Renal cortical epithelial cell (primary cell): ENCODE results near the gene KCNMA1. TPM values are rescaled to one million over a fixed set of nuclear protein-coding genes. Genes with fewer than 3 reads are reported as not detected.

Source experiments
- DNase-seq: peaks from one replicate; pipeline ENCODE4 v3.0.0-alpha.2; 2011; ENCODE audit warnings: low read depth
- total RNA-seq: library from RNA; depleted of rRNA; stranded (reverse); fragments of >200 nt; gene quantifications from 2 replicates; pipeline ENCODE4 v1.2.3, GENCODE V29; 2014

Gene KCNMA1
- total RNA-seq, 1 donor from 2014 or later, result 12.9 TPM

DNA sequence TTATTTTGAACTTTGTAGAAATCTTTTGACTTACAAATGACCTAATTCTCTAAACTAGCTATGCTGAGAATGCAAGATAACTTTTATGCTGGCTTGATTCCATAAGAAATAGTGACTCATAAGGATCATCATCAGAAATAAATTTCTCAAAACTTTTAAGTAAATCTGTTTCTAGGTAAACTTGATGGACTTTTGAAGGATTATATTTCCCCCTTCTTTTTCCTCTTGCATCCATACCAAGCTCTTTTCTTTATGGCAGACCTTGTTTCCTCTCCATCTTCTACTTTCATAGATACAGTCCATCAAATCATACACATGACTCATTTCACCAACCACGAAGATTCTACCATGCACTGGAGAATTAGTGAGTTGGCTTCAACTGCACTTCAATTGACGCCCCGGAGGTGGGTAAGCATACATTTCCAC lies 336.3 kb downstream of the KCNMA1 start:
- DNase-seq, result peak; percentile 40

DNA sequence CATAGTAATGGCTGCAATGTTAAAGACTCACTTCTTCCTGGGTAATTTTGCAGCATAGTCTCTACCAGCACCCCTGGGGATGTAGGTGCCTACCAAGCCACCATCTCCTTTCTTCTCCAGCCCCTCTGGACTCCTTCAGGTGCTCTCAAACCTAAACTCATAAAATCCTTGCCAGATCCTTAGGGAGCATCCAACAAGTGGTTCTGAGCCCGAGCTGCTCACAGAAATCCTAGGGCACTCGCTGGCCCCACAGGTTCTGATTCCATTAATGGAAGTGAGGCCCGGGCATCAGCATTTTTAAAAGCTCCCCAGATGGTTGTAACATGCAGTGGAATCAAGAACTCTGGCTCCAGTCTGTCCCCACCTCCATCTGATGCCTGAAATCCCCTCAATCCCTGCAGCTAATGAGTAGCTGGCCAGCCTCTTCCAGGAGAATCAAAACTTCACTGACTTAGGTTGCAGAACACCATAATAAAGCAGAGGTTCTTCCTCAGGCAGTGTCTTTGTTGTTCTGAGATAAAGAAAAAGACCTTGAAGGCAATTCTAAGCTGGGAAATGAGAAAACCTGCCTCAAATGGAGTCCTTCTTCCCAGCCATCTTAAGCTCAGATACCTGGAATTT lies 336.8 kb downstream of the KCNMA1 start:
- DNase-seq, result no peak

DNA sequence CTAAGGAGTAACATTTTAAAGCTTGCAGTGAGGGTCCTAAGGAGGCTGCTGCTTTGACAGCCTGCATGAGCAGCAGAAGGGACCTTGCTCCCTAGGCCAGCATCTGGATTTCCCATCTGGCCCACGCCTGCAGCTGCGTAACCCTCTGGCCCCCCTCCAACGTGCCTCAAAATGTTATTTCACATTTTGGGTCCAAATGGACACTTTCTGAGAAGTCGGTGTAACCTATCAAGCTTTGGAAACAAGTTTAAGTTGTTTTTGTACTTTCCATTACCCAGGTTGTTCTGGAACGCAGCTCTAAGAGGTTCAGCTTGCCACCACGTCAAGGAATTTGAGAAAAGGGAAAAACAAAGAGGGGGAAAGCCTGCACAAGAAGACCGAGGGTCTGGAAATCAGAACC lies 338.3 kb downstream of the KCNMA1 start:
- DNase-seq, result no peak

DNA sequence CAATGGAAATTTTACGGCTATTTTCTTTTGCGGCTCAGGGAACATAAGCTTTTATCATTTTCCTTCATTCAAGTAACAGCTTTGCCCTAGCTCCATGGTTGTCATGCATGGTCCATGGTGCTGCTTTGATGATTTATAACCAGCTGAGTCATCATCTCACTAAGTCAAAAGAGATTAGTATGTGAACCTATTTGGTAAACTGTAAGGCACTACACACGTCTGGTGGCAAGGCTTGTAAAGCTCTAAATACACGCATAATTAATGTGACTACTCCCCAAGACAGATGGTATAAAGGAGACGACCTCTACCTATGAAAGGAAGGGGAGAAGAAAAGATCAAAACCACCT lies 340.2 kb downstream of the KCNMA1 start:
- peak; percentile 64 for DNase-seq

DNA sequence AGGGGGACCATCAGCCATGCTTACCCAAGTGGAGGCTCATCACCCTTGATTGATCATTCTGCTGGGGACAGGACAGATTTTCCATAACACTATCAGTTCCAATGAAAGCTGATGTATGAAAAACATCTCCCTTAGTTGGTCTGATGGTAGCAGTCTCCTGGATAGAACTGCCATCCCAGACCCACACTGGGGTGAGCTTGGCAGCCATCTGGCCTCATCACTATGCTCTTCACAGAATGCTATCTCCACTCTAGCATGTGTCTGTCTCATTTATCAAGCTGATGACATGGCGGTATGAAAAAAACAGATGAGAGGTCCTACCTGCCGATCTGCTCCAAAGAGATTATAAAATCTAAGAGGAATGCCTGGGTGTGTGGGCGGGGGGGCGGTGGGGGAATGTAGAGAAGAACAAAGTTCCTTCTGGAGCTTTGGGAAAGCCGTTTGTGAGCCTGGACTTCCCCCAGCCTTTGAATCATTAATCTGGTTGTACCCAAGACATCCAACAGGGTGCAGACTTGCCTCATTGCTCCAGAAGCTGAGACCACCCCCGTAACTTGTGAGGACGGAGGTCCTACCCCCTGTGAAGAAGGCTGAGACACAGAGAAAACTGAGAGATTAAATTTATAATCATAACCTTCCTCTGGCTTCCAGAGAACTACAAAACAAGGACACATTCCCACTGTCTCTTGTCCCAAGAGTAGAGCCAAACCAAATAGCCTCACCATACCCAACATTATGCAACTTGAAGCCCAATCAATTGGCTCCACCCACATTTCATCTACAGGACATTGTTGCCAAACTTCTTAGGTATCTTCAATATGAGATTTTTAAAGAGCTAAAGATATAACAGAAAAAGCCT lies 340.8 kb downstream of the KCNMA1 start:
- no peak for DNase-seq

DNA sequence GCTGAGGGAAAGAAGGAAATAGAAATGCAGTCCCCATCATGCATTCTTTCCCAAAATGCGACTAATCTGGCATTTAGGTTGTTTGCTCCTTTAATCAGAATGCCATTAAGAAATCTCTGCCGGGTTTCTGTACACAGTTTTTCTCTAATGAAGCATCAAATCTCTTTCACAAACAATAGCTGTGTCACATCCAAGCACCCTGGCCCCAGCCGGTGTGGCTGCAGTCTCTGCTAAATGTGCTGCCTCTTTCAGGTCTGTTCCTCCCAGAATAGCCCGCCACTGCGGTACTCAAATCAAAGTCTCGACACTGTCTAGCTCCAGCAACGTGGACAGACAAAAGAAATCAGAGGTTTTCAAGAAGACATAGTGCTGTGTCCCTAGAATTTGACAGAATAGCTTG lies 343.8 kb downstream of the KCNMA1 start:
- no peak for DNase-seq

DNA sequence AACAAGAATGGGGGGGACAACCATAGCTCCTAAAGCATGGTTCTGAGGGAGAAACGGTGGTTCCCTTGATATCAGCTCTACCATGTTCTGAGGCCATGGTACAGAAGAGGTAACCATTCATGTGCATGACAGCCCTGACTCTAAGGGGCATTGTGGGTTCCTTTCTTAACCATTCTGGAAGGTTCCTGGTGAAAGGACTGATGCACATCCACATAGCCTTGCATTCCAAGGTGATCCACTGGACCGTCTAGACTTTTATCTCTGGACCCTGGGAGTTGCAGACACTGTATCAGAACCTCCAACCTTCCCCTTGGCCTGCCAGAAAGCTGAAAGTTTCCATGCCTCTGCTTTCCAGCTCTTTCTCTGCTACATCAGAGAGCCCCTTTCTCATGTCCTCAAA lies 344.3 kb downstream of the KCNMA1 start:
- DNase-seq, result no peak

DNA sequence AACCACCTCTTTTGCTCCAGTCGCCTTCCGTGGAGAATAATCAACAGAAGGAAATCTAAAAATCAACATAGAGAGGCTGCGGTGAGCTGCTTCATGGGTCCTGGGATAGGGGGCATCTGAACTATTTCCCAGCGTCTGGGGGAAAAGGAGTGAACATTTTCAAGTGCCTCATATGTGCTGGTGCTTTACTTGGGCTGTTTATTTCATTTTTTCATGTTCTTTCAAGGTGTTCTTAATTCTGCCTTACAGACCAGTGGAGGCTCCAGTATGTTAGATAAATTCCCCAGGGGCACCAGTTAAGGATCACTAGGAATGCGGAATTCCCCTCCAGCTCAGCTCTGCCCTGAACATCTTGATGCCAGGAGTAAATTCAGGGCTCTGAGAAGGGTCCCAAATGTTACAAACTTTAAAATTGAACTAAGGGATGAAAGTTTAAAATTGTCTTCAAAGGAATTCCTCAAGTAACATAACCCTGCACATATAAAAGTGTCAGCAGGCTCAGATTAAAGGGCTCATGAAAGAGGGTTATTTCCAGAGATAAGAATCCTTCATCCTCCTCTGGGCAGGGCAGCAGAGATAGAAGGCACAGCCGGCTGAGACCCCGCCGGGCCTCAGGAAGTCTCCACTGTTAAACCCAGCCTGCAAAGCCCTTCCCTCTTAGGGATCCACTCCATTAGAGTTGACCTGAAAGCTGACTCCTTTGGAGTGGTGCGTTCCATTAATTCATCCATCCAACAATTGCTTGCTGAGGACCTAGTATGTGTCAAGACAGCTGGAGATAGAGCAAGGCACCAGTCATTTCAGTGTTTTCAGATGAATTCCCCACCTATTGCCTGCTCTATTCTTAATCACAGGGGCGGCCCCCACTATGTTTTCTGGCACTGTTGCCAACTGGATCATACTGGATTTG lies 345.8 kb downstream of the KCNMA1 start:
- peak; percentile 66 for DNase-seq

DNA sequence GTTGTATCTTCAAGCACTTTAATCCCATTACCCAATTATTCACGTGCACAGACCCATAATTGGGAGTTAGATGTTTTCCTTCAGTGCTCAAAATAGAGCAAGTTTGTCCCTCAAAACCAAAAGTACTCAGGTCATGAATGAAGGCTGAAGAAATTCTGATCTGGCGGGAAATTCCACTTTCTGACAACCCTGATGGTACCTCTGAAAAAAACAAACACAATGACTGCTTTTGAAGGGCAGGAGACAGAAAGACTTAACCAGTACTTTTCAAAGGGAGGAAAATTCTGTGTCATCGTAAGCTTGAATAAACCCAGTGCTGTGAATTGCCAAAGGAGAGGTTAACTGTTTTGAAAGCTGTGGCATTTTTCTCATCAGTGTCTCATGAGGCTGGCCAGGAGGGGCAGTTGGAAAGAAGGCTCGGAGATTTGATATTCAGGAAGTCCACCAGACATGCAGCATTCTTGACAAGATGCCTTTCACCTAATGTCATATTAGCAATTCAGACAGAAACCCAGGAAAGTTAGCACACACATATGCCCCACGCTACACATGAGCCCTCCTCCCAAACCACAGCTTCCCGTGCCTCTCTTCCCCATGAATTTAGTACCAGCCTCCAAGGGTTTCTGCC lies 347.0 kb downstream of the KCNMA1 start:
- peak; percentile 97 for DNase-seq

DNA sequence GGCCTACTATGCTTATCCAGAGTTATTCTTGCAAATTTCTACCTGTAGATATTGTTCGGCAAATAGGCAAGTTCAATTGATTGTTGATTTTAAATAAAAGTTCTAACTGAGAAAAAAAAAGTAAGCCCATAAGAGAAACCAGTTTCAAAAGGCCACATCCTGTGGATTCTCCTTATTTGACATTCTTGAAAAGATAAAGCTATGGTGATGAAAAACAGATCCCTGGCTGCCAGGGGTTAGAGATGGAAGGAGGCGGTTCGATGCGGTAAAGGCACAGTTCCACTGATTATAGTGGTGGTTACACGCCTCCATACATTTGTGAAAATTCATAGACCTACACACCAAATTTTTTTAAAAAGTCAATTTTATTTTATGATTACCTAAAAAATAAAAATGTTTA lies 347.8 kb downstream of the KCNMA1 start:
- no peak for DNase-seq

DNA sequence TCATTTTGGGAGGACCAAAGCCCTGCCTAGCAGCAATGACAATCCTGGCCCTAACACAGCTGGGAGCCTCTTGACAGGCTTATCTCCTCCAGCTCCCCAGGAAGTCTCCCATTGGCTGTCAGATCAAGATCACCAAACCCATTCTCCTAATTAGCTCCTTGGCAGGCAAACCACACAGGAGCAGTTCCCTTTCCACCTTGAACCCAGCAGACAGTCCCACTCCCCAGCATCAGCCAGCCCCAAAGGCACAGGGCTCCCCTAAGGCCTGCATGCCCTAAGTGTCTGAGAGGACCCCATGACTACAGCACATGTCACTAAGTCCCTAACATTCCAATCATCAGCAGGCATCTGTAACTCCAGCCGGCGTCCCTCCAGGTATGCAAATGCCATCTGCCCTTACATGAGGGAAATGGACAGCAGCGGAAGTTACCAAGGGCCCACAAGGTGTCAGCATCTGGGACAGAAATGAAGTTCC lies 348.5 kb downstream of the KCNMA1 start:
- no peak for DNase-seq

DNA sequence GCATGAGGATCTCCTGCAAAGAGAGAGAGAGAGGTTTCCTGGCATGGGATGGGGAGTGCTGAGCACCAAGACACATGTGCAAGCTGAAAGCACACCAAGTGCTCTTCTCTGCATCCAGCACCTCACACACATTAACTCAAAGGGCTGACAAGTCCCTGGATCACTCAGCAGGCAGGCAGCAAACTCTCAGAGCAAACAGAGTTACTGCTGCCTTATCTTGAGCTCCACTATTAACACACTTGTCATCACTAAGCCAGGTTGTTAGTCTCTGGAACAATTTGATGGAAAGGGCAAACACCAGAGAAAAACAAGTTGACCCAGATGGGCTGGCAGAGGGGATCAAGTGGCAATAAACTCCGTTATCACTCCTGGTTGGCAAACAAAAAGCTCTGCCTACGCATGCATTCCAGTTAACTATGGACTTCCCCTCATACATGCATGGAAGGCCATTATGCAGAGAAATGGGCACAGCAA lies 349.9 kb downstream of the KCNMA1 start:
- peak; percentile 18 for DNase-seq

DNA sequence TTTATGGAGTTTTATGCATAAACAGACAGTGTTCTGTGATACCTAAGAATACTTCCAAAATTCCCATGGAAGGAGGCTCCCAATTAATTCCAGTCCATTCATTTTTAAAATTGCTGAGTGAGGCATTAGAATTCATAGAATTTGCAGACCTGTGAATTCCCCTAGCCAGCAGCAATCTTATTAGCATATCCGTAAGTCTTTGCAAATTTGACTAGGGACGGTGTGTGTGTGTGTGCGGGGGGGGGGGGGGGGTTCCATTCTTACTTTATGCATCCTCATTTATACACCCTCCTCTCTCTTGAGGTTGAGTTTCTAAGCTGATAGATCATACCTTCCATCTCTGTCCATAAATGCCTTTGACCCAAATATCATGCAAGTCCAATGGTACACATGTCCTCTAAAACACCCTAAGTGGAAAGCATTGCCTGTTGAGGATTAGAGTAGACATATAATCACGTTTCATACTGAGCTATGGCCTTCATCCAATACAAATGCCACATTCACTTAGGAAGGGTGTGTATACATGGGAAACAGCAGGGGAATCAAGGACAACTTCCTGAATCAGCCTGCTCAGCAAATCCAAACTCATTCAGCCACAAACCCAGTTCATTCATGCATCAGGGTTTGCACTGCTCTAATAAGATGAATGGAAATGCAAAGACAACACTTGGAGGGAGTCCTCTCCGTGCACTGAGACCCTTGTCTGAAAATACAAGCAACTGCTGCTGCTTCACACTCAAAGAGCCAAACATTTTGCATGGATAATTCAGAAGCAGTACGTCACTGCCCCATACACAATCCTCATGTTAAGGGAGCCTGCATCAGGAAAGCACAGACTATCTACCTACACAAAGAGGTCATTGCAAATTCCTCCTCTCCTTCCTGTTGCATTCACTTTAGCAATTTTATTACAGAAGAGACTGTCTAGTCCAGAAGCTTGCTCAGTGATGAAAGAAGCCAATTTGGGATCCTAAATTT lies 350.8 kb downstream of the KCNMA1 start:
- DNase-seq, result peak; percentile 55

DNA sequence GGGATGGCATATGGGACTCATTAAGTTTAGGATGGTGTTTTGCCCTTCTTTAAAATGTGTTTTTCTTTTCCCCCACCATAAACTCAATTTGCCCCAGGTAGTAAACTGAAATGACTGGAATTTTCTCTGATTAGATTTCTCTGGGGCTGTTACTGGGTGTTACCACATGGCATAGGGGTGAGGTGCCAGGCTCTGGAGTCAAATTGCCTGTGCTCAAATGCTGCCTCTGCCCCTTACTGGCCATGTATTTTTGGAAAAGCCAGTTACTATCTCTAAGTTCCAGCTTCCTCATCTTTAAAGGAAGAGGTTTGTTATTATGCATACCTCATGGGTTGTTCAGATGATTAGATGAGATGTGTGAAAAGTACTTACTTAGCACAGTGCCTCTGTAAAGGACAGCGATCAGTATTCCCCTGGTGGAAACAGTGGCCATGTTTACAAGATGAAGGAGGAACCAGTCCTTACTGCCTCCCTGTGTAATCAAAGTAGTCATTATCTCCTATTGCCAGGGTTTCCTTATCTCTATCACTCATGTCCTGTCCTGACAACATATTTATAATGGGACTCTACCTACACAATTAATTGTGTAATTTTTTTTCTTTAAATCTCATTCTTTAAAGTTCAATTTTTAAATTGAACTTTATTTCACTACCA lies 352.0 kb downstream of the KCNMA1 start:
- no peak for DNase-seq

DNA sequence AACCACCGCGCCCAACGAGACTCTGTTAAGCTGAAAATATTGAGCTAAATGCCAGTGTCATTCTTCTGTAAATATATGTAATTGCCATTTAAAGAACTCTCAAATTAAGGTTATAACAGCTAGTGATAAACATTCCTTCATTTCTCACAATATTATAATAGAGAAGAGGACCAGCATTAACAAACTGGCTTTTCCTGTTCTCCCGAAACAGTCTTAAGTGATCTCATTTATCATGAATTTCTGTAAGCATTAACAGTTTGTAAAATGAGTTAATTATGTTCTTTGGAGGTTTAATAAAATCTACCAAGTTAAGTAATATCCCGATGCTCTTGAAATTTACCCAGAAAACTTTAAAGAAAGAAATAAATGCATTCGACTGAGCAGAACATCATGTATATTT lies 352.8 kb downstream of the KCNMA1 start:
- no peak for DNase-seq

DNA sequence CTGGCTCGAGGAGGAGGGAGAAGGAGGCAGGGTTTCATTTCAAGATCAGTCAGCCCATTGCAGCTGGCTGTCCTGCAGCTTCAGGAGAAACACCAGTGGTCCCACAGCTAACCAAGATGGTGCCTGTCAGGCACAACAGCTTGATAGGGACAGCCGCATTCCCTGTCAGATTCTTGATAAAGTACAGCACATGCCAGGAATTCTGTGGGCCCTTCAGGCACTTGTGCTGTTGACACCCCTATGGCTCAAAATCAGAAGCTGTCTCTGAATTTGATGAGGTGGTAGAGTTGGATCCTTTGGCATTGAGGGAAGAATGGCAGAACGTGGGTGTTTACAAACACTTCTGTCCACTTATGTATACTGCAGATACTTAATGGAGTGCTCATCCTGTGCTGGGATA lies 354.3 kb downstream of the KCNMA1 start:
- DNase-seq, result no peak

DNA sequence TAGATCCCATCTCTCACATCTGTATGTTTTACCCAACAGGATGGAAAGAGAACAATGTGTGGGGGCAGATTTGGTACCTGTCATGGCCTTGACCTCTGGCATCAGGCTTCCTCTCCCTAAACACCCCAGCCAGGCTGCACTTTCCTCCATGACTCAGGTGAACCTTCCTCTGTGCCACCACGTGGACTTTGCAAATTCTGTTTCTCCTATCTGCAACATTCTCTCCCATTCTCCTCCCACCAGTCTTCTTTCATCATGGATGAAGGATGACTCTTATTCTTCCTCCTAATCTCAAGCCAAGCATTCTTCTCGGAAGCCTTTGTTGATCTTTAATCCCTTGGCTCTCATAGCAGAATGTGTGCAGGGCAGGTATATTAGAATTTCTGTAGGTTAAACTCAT lies 355.4 kb downstream of the KCNMA1 start:
- no peak for DNase-seq

DNA sequence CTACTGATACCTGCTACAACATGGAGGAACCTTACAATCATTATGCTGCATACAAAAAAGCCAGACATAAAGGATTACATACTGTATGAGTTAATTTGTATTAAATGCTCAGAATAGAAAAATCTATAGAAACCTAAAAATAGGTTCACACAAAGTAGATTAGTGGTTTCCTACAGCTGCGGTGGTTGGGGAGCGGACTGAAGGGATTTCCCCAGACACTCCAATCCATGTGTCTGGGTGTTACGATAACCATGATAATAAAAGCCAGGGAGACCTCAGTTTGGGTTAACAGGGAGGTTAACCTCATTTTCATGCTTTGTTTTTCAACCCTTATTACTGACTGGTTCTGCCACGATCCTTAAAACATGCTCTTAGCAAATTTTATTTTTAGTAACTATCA lies 355.9 kb downstream of the KCNMA1 start:
- DNase-seq, result no peak

DNA sequence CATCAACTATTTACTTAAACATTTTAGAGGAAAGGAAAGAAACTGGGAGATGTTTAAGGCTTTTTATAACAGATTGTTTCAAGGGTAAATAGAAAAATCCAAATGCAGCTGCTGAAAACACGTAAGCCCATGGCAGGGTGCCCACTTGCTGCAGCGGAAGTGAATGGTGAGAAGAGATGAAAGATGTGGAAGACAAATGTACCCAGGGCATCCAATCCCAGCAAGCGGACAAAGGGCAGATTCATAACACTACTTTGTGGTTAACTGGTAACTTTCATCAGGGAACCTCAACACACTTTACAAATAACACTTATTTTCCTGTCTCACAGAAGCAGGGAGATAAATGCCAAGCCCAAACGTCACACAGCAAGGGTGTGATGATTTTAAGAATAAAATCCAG lies 358.4 kb downstream of the KCNMA1 start:
- peak; percentile 56 for DNase-seq
